ENCODE measurements around the gene GCNT1. TPM values are rescaled to one million over a fixed set of nuclear protein-coding genes. Genes with fewer than 3 reads are reported as not detected.

GCNT1 gene
- total RNA-seq, 2 experiments from 2014 or later, result 18.2 to 38.4 TPM

DNA sequence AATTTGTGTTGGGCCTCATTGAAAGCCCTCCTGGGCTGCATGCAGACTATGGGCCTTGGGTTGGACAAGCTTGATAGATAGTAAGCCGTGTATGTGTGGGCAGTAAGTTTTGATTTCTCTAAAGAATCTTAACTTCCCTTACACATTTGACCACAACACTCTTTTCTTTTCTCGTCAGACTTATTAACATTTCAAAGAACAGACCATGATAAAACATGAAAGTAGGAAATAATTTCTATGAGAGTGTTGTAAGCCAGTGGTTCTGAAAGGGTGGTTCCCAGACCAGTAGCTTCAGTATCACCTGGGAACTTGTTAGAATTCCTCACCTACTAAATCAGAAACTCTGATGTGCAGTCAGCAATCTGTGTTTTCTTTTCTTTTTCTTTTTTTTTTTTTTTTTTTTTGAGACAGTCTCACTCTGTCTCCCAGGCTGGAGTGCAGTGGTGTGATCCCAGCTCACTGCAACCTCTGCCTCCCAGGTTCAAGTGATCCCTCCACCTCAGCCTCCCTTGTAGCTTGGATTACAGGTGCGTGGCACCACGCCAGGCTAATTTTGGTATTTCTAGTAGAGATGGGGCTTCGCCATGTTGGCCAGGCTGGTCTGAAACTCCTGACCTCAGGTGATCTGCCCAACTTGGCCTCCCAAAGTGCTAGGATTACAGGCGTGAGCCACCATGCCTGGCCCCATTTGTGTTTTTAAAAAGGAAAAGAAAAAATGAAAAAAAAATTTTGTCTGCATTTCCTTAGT, 20.0 kb upstream of the GCNT1 start:
- CTCF ChIA-PET (ENCODE audit: unreplicated experiment), result interaction anchor here (0.6 kb wide), 1 partner anchor 101 kb away, joined by 3 read pairs; no protein-coding TSS in a partner anchor
- no peak overlapping the region for H3K4me2 ChIP-seq (ENCODE audit: low read length)
- intact Hi-C loops (cut with micrococcal nuclease; ENCODE audit: unreplicated experiment), result no loop called here
- no peak for DNase-seq (ENCODE audit: low spot score)
- POLR2A ChIA-PET, result interaction anchor here (0.5 to 1.2 kb wide), 8 partner anchors 15 to 267 kb away, joined by 3 to 5 read pairs (median 4); no protein-coding TSS in a partner anchor
- no peaks in the 10 kb centered on the region for H3K9me3 ChIP-seq (ENCODE audit: low read length)
- H3K4me3 ChIP-seq (ENCODE audit: low read depth, low read length, poor library complexity, severe bottlenecking), result no peak overlapping the region
- BruUV-seq (replicated peaks), result no TSS peak
- TF ChIP-seq EZH2phosphoT487 (IDR thresholded peaks at IDR 0.05; ENCODE audit: borderline replicate concordance, low read depth, low read length) (no peak), CTCF (conservative IDR thresholded peaks at IDR 0.05; ENCODE audit: low read length) (no peak)
- H3K4me1 ChIP-seq (ENCODE audit: insufficient read depth, low read length, poor library complexity, severe bottlenecking), result no peaks in the 10 kb centered on the region
- H4K20me1 ChIP-seq (ENCODE audit: insufficient read depth, low read length), result no peaks in the 10 kb centered on the region
- H3K79me2 ChIP-seq (ENCODE audit: insufficient read depth, low read depth, low read length), result no peaks in the 10 kb centered on the region
- H3K27ac ChIP-seq (ENCODE audit: low read depth, low read length, poor library complexity, severe bottlenecking), result no peak overlapping the region
- no peaks in the 10 kb centered on the region for H3K9me2 ChIP-seq (ENCODE audit: insufficient read depth, low read length)
- no peak overlapping the region for H2AFZ ChIP-seq (ENCODE audit: low read length)
- no peaks in the 10 kb centered on the region for H3K36me3 ChIP-seq (ENCODE audit: insufficient read depth, low read length)

DNA sequence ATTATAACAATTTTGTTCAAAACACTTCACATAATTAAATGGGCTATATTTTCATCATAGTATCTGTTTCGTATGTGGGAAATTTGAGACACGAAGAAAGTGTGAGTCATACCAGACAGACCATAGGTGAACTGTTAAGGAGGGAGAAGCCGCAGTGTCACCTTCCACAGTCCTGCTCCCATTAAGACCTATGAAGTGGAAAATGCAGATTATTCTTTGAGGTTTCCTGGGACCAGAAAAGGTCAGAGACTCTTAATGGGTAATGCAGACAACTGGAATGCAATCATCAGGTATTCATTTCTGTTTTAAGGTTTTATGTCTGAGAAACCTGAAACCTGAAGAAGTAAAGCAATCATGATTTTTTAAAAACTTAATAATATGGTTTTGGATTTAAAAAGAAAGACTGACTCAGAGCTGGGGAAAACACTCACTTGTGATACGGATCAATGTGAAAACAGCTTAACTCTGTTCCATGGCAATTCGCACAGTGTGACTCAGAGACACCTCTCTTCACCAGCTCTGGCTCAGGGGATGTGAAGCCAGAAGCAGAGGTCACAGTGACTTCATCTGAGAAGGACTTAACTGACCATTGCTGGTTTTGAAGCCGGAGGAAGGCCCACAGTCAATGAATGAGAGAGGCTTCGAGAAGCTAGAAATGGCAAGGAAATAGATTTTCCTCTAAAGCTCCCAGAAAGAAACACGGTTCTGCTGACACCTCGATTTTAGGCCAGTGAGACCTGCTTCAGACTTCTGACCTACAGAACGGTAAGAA, 17.2 kb upstream of the GCNT1 start:
- TF ChIP-seq CTCF (conservative IDR thresholded peaks at IDR 0.05; ENCODE audit: low read length) (no peak), EZH2phosphoT487 (IDR thresholded peaks at IDR 0.05; ENCODE audit: borderline replicate concordance, low read depth, low read length) (no peak)
- no peaks in the 10 kb centered on the region for H3K36me3 ChIP-seq (ENCODE audit: insufficient read depth, low read length)
- no peak for DNase-seq (ENCODE audit: low spot score)
- H2AFZ ChIP-seq (ENCODE audit: low read length), result no peak overlapping the region
- BruUV-seq (replicated peaks), result no TSS peak
- intact Hi-C loops (cut with micrococcal nuclease; ENCODE audit: unreplicated experiment), result no loop called here
- H4K20me1 ChIP-seq (ENCODE audit: insufficient read depth, low read length), result no peaks in the 10 kb centered on the region
- H3K4me3 ChIP-seq (ENCODE audit: low read depth, low read length, poor library complexity, severe bottlenecking), result no peak overlapping the region
- H3K9me2 ChIP-seq (ENCODE audit: insufficient read depth, low read length), result no peaks in the 10 kb centered on the region
- H3K79me2 ChIP-seq (ENCODE audit: insufficient read depth, low read depth, low read length), result no peaks in the 10 kb centered on the region
- no peak overlapping the region for H3K4me2 ChIP-seq (ENCODE audit: low read length)
- H3K9me3 ChIP-seq (ENCODE audit: low read length), result no peaks in the 10 kb centered on the region
- ChIA-PET CTCF (ENCODE audit: unreplicated experiment) (no interaction called here), POLR2A (interaction anchor here (0.5 to 1.1 kb wide), 3 partner anchors 32 to 335 kb away, joined by 3 to 5 read pairs (median 3); no protein-coding TSS in a partner anchor)
- no peaks in the 10 kb centered on the region for H3K4me1 ChIP-seq (ENCODE audit: insufficient read depth, low read length, poor library complexity, severe bottlenecking)
- H3K27ac ChIP-seq (ENCODE audit: low read depth, low read length, poor library complexity, severe bottlenecking), result no peak overlapping the region
